GM19467 (cell line): ENCODE measurements around the gene ADAT1.

ENCODE experiments used
- ATAC-seq: cut with Tn5 transposase; IDR thresholded peaks from one replicate; pipeline ENCODE4 v1.9.1; 2021; ENCODE audit warnings: mild to moderate bottlenecking, moderate library complexity; ENCODE audit not compliant: unreplicated experiment

ADAT1 gene

DNA sequence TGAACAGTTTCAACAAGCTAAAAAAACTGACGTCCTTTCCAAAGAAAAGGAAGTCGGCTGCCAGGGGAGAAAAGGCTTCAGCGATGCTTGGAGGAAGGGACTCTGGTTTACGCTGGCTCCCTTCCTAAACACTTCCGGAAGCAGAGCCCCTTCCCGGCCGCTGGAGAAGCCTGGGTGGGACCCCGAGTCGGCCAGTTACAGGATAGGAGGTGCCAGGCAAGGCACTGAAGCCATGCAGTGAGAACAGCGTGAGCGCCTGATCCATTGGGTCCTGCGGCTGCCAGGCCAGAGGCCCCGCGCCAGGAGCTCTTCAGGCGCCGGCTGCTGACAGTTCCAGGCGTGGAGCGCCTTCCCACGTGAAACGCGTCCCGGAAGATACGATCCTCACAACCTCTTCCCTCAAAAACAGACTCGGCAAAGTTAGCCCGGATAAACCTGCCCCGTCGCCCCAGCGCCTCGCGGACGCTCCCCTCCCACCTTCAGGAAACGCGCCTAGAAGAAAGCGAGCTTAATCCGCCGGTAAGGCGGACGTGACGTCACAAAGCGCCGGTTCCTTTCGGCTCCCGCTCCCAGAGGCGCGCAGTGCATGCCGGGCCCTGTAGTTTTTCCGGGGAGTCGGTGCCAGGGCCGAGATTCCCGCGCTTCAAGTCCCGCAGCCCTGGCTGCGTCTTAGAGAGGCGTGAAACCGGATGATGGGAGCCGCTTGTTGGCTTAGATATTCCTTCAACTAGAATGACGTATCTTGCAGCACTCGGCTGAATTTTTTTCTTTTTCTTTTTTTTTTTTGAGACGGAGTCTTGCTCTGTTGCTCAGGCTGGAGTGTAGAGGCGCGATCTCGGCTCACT lies at the start of gene ADAT1:
ADAT1 (minus strand) TSS at position 521 of the 845 bp plus-strand sequence. CDS start 2,482 bp downstream, outside the sequence.
- peak; percentile 95 for ATAC-seq

DNA sequence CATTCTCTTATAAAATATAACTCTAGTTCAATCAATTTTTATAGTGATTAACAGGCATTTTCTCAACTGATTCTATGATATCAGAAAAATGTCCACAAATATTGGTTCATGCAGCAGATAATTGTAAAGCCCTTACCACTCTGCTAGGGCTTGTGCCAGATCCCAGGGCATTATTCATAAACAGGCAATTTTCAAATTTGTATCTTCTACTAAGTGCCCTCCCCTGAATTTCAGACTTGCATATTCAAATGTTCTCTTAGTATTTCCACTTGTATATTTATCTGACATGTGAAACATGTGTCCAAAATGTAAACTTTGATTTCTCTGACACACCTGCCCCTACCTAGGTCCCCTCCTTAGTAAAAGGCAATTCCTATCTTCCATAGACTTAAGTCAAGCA lies 44.4 kb upstream of the ADAT1 start:
- no peak for ATAC-seq

- ATAC-seq = no peak
Measured at GRCh38 chr16:75660726-75661302, 37.7 kb upstream of the ADAT1 start.

GRCh38 chr16:75660321-75660720 lies 37.2 kb upstream of the ADAT1 start:
- no peak for ATAC-seq

DNA sequence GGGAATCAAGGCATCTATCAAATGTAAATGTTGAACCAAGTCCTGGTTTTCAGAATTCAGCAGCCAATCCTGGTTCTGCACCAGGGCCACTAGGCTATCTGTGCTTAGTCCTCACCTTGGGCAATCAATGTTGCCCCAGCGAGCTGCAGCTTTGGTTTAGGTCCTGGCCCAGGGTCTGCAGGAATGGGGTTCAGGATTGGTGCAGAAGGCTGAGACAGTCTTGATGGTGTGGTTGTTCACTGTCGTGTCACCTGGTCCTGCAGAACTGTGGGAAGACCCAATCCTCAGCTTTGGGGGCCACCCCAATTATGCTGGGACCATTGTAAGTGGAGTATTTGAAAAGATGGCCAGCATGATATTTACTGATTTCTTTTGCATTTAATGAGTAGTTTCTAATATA lies 35.1 kb upstream of the ADAT1 start:
- no peak for ATAC-seq

GRCh38 chr16:75653922-75654321 lies 30.8 kb upstream of the ADAT1 start:
- no peak for ATAC-seq

GRCh38 chr16:75648265-75649076 lies 25.4 kb upstream of the ADAT1 start:
- ATAC-seq = peak; percentile 29

- ATAC-seq = peak; percentile 83
Measured at GRCh38 chr16:75647492-75648264, 24.6 kb upstream of the ADAT1 start, which contains the start of the genes KARS1 and TERF2IP. TSS of gene KARS1 (minus strand) at chr16:75647665. CDS start at chr16:75647639, 26 bp downstream. TSS of gene TERF2IP (plus strand) at chr16:75647773. CDS start at chr16:75647883, 110 bp downstream.

DNA sequence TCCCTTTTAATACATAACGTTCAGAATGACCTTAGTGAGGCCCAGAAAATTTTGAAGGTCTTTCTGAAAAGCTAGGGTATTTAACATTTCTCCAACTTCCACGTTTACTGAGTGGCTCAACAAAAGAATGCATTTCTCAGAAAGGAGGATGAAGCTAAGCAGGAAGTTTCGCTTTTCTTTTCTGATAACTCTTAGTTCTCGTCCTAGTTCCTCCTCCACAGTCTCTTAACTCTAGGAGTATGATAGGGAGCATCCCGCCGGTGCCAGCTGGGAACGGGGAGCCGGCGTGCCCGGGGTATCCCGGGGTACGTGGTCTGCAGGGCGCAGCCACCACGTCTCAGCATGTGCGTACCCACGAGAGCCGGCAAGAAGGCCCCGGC lies 24.0 kb upstream of the ADAT1 start:
- peak; percentile 19 for ATAC-seq

DNA sequence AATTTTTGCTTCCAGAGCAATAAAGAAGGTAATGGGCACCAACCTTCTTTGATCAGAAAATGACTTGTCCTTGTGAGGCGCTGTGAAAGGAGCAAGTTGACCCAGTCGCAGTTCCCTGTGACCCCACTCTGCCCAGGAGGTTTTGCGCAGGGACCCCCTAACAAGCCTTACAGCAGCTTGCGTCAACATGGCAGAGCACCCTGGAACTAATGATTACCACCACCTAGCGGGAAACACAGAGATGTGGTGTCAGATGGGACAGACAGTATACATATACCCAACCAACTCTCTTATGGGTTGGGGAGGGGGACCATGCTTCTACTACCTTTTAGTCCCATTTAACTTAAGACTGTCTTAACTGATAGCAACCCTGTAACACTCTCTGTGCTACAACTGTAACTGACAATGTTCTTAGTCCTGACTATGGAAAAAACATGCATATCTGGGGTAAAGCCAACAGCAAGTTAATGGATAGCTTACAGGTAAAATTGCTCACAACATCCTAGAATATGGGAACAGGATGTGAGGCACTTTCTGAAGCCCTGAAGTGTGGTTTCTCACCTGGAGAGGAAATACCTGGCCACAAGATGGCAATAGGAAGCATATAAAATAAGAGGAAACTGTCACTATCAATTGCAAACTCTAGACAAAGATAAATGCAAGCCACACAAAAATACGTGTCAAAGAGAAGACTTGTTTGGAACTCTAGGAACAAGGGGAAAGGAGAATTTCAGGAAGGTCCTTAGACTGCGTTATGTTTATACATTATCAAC lies 21.3 kb upstream of the ADAT1 start:
- no peak for ATAC-seq

GRCh38 chr16:75640598-75640997 lies 17.5 kb upstream of the ADAT1 start:
- no peak for ATAC-seq

- ATAC-seq = no peak
Measured at GRCh38 chr16:75635036-75635435, 12.0 kb upstream of the ADAT1 start.

DNA sequence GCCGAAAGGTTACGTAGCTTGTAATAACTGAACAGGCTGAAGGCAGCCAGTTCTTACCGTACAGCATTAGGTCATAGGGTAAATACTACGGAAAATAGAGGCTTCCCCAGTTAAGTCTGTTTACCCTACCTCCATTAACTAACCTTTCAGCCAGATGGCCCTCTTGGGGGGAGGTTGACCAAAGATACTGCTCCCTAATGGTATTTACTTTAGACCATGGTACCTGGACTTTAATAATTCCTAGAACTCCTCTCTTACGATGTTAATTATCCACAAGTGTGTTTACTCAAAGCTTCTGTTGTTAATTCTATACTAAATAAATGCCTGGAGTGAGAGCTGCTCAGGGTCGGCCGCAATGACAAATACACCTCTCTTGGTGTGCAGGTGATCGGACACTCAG lies 9.8 kb upstream of the ADAT1 start:
- no peak for ATAC-seq

- ATAC-seq = no peak
Measured at GRCh38 chr16:75630052-75630451, 7.0 kb upstream of the ADAT1 start.

DNA sequence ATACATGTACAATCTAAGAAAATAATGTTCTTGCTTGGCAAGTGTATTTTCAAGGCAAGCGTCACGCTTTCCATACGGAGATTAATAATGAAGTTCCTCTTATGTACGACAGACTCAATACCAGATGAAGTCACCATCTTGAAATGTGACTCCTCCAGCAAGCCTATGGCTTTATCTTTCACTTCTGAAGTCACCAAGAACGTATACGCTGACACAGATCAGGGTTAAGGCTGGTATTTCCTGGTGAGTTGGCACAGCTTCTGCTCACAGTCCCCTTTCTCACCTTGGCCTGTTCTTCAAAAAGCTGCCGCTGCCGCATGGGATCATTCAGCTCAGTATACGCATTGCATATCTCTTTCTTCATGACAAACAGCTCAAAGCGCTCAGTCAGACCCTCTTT lies 6.1 kb upstream of the ADAT1 start:
- no peak for ATAC-seq

- no peak for ATAC-seq
Measured at GRCh38 chr16:75628351-75628750, 5.3 kb upstream of the ADAT1 start.

GRCh38 chr16:75627851-75628250 lies 4.8 kb upstream of the ADAT1 start:
- ATAC-seq = no peak

DNA sequence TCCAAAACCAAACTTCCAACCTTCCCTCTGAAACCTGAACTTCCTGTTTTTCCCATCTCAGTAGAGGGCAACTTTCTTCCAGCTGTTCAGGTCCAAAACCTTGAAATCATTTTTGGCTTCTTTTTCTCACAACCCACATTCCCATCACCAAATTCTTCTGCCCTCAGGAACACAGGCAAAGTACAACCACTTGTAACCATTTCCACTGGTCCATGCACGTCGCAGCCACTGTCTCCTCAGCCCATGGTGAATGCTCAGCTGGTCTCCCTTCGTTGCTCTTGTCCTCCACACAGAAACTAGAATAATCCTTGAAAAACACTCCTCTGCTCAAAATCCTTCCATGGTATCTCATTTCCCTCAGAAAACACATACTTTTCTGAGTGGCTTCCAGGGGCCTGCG lies 3.7 kb upstream of the ADAT1 start:
- no peak for ATAC-seq

- ATAC-seq = no peak
Measured at GRCh38 chr16:75624921-75625334, 1.8 kb upstream of the ADAT1 start.

DNA sequence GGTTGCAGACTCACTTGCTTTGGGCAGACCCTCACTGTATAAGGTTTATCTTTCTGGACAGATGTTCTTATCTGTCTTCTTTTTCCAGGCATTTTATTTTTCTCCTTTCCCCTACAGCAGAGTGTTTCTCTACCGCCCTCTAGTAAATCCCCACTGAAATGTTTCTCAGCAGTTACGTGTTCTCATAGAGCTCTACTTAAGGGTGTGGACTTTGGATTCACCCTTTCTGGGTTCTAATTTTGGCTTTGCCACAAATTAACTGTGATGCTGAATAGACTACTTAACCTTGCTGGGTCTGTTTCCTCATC lies 2.0 kb downstream of the ADAT1 start:
- ATAC-seq = no peak
